ENCODE data around the gene KCNQ5.
"Not testable (repeated sequence)": the region's sequence is repeated elsewhere in the genome, so short reads cannot be mapped to it uniquely, and the experiment has no call there.

KCNQ5 gene

GRCh38 chr6:73180763-73181619, 559.1 kb downstream of the KCNQ5 start:
- ATAC-seq (ENCODE audit: low read depth): peak; percentile 83
- DNase-seq (ENCODE audit: low spot score in 2 of 2): peak; percentile 18 to 41
- Mint-ChIP-seq H3K36me3 (no peaks in the 10 kb centered on the region), H3K27ac (no peak overlapping the region), H3K4me3 (peak overlapping the region; percentile 80), H3K27me3 (no peaks in the 10 kb centered on the region), H3K9me3 (no peaks in the 10 kb centered on the region), H3K4me1 (peaks cover 12% of the 10 kb centered on the region)

- H3K9me3 Mint-ChIP-seq: no peaks in the 10 kb centered on the region
- no peaks in the 10 kb centered on the region for H3K36me3 Mint-ChIP-seq
- no peaks in the 10 kb centered on the region for H3K27me3 Mint-ChIP-seq
- no peak for DNase-seq (ENCODE audit: low spot score in 2 of 2)
- no peak overlapping the region for H3K27ac Mint-ChIP-seq
- peaks cover 12% of the 10 kb centered on the region for H3K4me1 Mint-ChIP-seq
- no peak overlapping the region for H3K4me3 Mint-ChIP-seq
- ATAC-seq (ENCODE audit: low read depth): no peak
Observed at GRCh38 chr6:73182021-73182607, 560.2 kb downstream of the KCNQ5 start.

GRCh38 chr6:73193302-73193701, 571.4 kb downstream of the KCNQ5 start:
- peaks cover 18% of the 10 kb centered on the region for H3K36me3 Mint-ChIP-seq
- not testable (repeated sequence) for H3K9me3 Mint-ChIP-seq, H3K27me3 Mint-ChIP-seq

GRCh38 chr6:73194744-73195143, 572.9 kb downstream of the KCNQ5 start:
- no peaks in the 10 kb centered on the region for H3K9me3 Mint-ChIP-seq
- no peaks in the 10 kb centered on the region for H3K27me3 Mint-ChIP-seq
- H3K4me3 Mint-ChIP-seq: no peak overlapping the region
- DNase-seq (ENCODE audit: low spot score in 2 of 2) (no peak), ATAC-seq (ENCODE audit: low read depth) (no peak)
- H3K4me1 Mint-ChIP-seq: no peaks in the 10 kb centered on the region
- H3K27ac Mint-ChIP-seq: no peak overlapping the region
- H3K36me3 Mint-ChIP-seq: peaks cover 18% of the 10 kb centered on the region

More at GRCh38 chr6:73193302-73193701, 571.4 kb downstream of the KCNQ5 start:
- not testable (repeated sequence) for DNase-seq (ENCODE audit: low spot score in 2 of 2); H3K4me3 Mint-ChIP-seq; H3K4me1 Mint-ChIP-seq; ATAC-seq (ENCODE audit: low read depth); H3K27ac Mint-ChIP-seq

- H3K4me1 Mint-ChIP-seq: peaks cover 2% of the 10 kb centered on the region
- ATAC-seq (ENCODE audit: low read depth) (no peak), DNase-seq (ENCODE audit: low spot score in 2 of 2) (no peak)
- H3K36me3 Mint-ChIP-seq: peaks cover 9% of the 10 kb centered on the region
- H3K27me3 Mint-ChIP-seq: peaks cover 2% of the 10 kb centered on the region
- H3K9me3 Mint-ChIP-seq: no peaks in the 10 kb centered on the region
- no peak overlapping the region for H3K27ac Mint-ChIP-seq
- H3K4me3 Mint-ChIP-seq: no peak overlapping the region
Observed at GRCh38 chr6:73200247-73200646, 578.4 kb downstream of the KCNQ5 start.

GRCh38 chr6:73200735-73201134, 578.9 kb downstream of the KCNQ5 start:
- no peaks in the 10 kb centered on the region for H3K9me3 Mint-ChIP-seq
- no peak overlapping the region for H3K27ac Mint-ChIP-seq
- H3K27me3 Mint-ChIP-seq: peaks cover 2% of the 10 kb centered on the region
- peaks cover 5% of the 10 kb centered on the region for H3K36me3 Mint-ChIP-seq
- no peak overlapping the region for H3K4me3 Mint-ChIP-seq
- H3K4me1 Mint-ChIP-seq: peaks cover 2% of the 10 kb centered on the region
- ATAC-seq (ENCODE audit: low read depth): no peak
- no peak for DNase-seq (ENCODE audit: low spot score in 2 of 2)

GRCh38 chr6:73203098-73203497, 581.2 kb downstream of the KCNQ5 start:
- DNase-seq (ENCODE audit: low spot score in 2 of 2) (no peak), ATAC-seq (ENCODE audit: low read depth) (no peak)
- no peak overlapping the region for H3K27ac Mint-ChIP-seq
- H3K4me1 Mint-ChIP-seq: peaks cover 2% of the 10 kb centered on the region
- H3K4me3 Mint-ChIP-seq: no peak overlapping the region
- no peaks in the 10 kb centered on the region for H3K36me3 Mint-ChIP-seq
- peaks cover 2% of the 10 kb centered on the region for H3K27me3 Mint-ChIP-seq
- no peaks in the 10 kb centered on the region for H3K9me3 Mint-ChIP-seq

- Mint-ChIP-seq H3K27ac (no peak overlapping the region), H3K4me1 (peaks cover 2% of the 10 kb centered on the region), H3K4me3 (no peak overlapping the region), H3K27me3 (peaks cover 2% of the 10 kb centered on the region), H3K9me3 (no peaks in the 10 kb centered on the region), H3K36me3 (no peaks in the 10 kb centered on the region)
- ATAC-seq (ENCODE audit: low read depth) (no peak), DNase-seq (ENCODE audit: low spot score in 2 of 2) (no peak)
Observed at GRCh38 chr6:73204252-73204651, 582.4 kb downstream of the KCNQ5 start.

- no peaks in the 10 kb centered on the region for H3K9me3 Mint-ChIP-seq
- ATAC-seq (ENCODE audit: low read depth) (no peak), DNase-seq (ENCODE audit: low spot score in 2 of 2) (no peak)
- no peak overlapping the region for H3K4me3 Mint-ChIP-seq
- no peaks in the 10 kb centered on the region for H3K4me1 Mint-ChIP-seq
- no peaks in the 10 kb centered on the region for H3K36me3 Mint-ChIP-seq
- no peak overlapping the region for H3K27ac Mint-ChIP-seq
- H3K27me3 Mint-ChIP-seq: no peaks in the 10 kb centered on the region
Observed at GRCh38 chr6:73207221-73207837, 585.5 kb downstream of the KCNQ5 start.

- no peaks in the 10 kb centered on the region for H3K4me1 Mint-ChIP-seq
- ATAC-seq (ENCODE audit: low read depth): no peak
- H3K4me3 Mint-ChIP-seq: no peak overlapping the region
- no peak overlapping the region for H3K27ac Mint-ChIP-seq
- H3K9me3 Mint-ChIP-seq: no peaks in the 10 kb centered on the region
- no peaks in the 10 kb centered on the region for H3K36me3 Mint-ChIP-seq
- no peaks in the 10 kb centered on the region for H3K27me3 Mint-ChIP-seq
- no peak for DNase-seq (ENCODE audit: low spot score in 2 of 2)
Observed at GRCh38 chr6:73209117-73209516, 587.3 kb downstream of the KCNQ5 start.

GRCh38 chr6:73216859-73217258, 595.0 kb downstream of the KCNQ5 start:
- Mint-ChIP-seq H3K27ac (no peak overlapping the region), H3K9me3 (no peaks in the 10 kb centered on the region), H3K27me3 (no peaks in the 10 kb centered on the region), H3K36me3 (no peaks in the 10 kb centered on the region), H3K4me3 (no peak overlapping the region), H3K4me1 (no peaks in the 10 kb centered on the region)
- ATAC-seq (ENCODE audit: low read depth) (no peak), DNase-seq (ENCODE audit: low spot score in 2 of 2) (no peak)

- DNase-seq (ENCODE audit: low spot score in 2 of 2) (no peak), ATAC-seq (ENCODE audit: low read depth) (no peak)
- Mint-ChIP-seq H3K27me3 (no peaks in the 10 kb centered on the region), H3K36me3 (no peaks in the 10 kb centered on the region), H3K4me1 (no peaks in the 10 kb centered on the region), H3K9me3 (no peaks in the 10 kb centered on the region), H3K4me3 (no peak within 1 kb of the TSS), H3K27ac (no peak within 1 kb of the TSS)
Observed at GRCh38 chr6:73225396-73225795, 603.5 kb downstream of the KCNQ5 start, which contains the start of gene KHDC1L. Gene KHDC1L, minus strand, starts transcription at chr6:73225496. Its CDS starts 88 bp downstream, at chr6:73225408.

- ATAC-seq (ENCODE audit: low read depth): no peak
- H3K4me3 Mint-ChIP-seq: no peak overlapping the region
- H3K27me3 Mint-ChIP-seq: no peaks in the 10 kb centered on the region
- H3K36me3 Mint-ChIP-seq: no peaks in the 10 kb centered on the region
- H3K4me1 Mint-ChIP-seq: no peaks in the 10 kb centered on the region
- no peak for DNase-seq (ENCODE audit: low spot score in 2 of 2)
- H3K9me3 Mint-ChIP-seq: no peaks in the 10 kb centered on the region
- H3K27ac Mint-ChIP-seq: no peak overlapping the region
Observed at GRCh38 chr6:73227606-73228255, 605.9 kb downstream of the KCNQ5 start.

- H3K36me3 Mint-ChIP-seq: no peaks in the 10 kb centered on the region
- no peaks in the 10 kb centered on the region for H3K4me1 Mint-ChIP-seq
- peak; percentile 42 for ATAC-seq (ENCODE audit: low read depth)
Observed at GRCh38 chr6:73231986-73232391, 610.1 kb downstream of the KCNQ5 start.

More at GRCh38 chr6:73231986-73232391, 610.1 kb downstream of the KCNQ5 start:
- H3K4me3 Mint-ChIP-seq: no peak overlapping the region
- H3K27me3 Mint-ChIP-seq: no peaks in the 10 kb centered on the region
- no peaks in the 10 kb centered on the region for H3K9me3 Mint-ChIP-seq
- no peak for DNase-seq (ENCODE audit: low spot score in 2 of 2)
- no peak overlapping the region for H3K27ac Mint-ChIP-seq

Data from memory B cell (primary cell).